GM12878 (cell line): ENCODE measurements around the gene MRPS12. TPM values are rescaled to one million over a fixed set of nuclear protein-coding genes. Genes with fewer than 3 reads are reported as not detected.

ENCODE experiments used
- ATAC-seq: fragments of 200-7000 bp; cut with Tn5 transposase; 3 replicates; pipeline ENCODE4 v1.9.1; 2020; ENCODE audit warnings: mild to moderate bottlenecking, moderate library complexity
- BruUV-seq: library from RNA; stranded (reverse); fragments of 400-500 nt; replicated peaks from 2 replicates; lab custom pipeline; 2021; lab: Mats Ljungman, UMichigan
- CTCF ChIA-PET: fragments of 300-600 bp; sonication (Branson Sonifier 250); formaldehyde crosslinking; extraction: SDS; loops from one replicate; lab custom pipeline; 2021; ENCODE audit warnings: inconsistent platforms; lab: Yijun Ruan, JAX
- POLR2A ChIA-PET: fragments of 350-600 bp; formaldehyde crosslinking; extraction: SDS; loops from one replicate; lab custom pipeline; 2021; ENCODE audit warnings: inconsistent platforms; lab: Charles Lee
- RAD21 ChIA-PET: fragments of 300-600 bp; sonication (Branson Sonifier 250); formaldehyde crosslinking; loops from one replicate; lab custom pipeline; 2023; ENCODE audit warnings: antibody characterized with exemption; ENCODE audit not compliant: unreplicated experiment; lab: Charles Lee
- SMC1A ChIA-PET: fragments of 300-600 bp; sonication (Branson Sonifier 250); formaldehyde crosslinking; loops from one replicate; lab custom pipeline; 2023; ENCODE audit not compliant: unreplicated experiment, uncharacterized antibody; lab: Charles Lee
- DNase-seq: peaks from one replicate; pipeline ENCODE4 v3.0.0-alpha.2; 2011; ENCODE audit warnings: low read depth, low spot score
- FAIRE-seq: peaks from 3 replicates; lab custom pipeline; 2011; peaks lifted over from hg19 to GRCh38; lab: Jason Lieb, UNC
- H2AFZ ChIP-seq: 2 replicates; pipeline ENCODE4 v1.6.0; 2011; ENCODE audit warnings: low read depth, low read length, control low read depth; ENCODE audit not compliant: control insufficient read depth
- H3K27ac ChIP-seq: 2 replicates; pipeline ENCODE4 v1.5.1; 2011; ENCODE audit warnings: control low read depth; ENCODE audit not compliant: control insufficient read depth, insufficient read depth
- H3K27me3 ChIP-seq, 2 experiments: replicated peaks in 1 of 2; 2 replicates each; pipeline versions ENCODE4 v1.6.0 to v1.6.1; 2011; ENCODE audit warnings: low read length in 1 of 2; ENCODE audit not compliant: control insufficient read depth in 2 of 2, insufficient read depth in 2 of 2
- H3K36me3 ChIP-seq, 2 experiments: 2 replicates each; pipeline ENCODE4 v1.5.1; 2011; ENCODE audit warnings: low read length in 1 of 2; ENCODE audit not compliant: control insufficient read depth in 2 of 2, insufficient read depth in 2 of 2
- H3K4me1 ChIP-seq: 2 replicates; pipeline ENCODE4 v1.6.1; 2011; ENCODE audit warnings: mild to moderate bottlenecking, low read length, moderate library complexity, mixed read lengths; ENCODE audit not compliant: control insufficient read depth, insufficient read depth
- H3K4me2 ChIP-seq: 2 replicates; pipeline ENCODE4 v1.6.0; 2011; ENCODE audit warnings: control low read depth; ENCODE audit not compliant: control insufficient read depth, insufficient read depth
- H3K4me3 ChIP-seq: fragments of 200-600 bp; sonication (generic); 2 replicates; pipeline ENCODE4 v1.5.1; 2016
- H3K79me2 ChIP-seq: 2 replicates; pipeline ENCODE4 v1.6.0; 2011; ENCODE audit warnings: low read length; ENCODE audit not compliant: control insufficient read depth, insufficient read depth
- H3K9ac ChIP-seq: 2 replicates; pipeline ENCODE4 v1.8.0; 2011; ENCODE audit warnings: low read length, control low read depth, mixed read lengths; ENCODE audit not compliant: control insufficient read depth, insufficient read depth
- H3K9me3 ChIP-seq: replicated peaks from 3 replicates; pipeline ENCODE4 v1.5.1; 2011; ENCODE audit warnings: mild to moderate bottlenecking, low read length; ENCODE audit not compliant: control insufficient read depth, insufficient read depth
- H4K20me1 ChIP-seq: 2 replicates; pipeline ENCODE4 v1.6.0; 2011; ENCODE audit not compliant: control insufficient read depth, insufficient read depth
- CEBPZ ChIP-seq: fragments of 150-350 bp; IDR thresholded peaks from 2 replicates; pipeline ENCODE4 v1.6.1; 2016; ENCODE audit warnings: low read depth, low read length
- NFYB ChIP-seq: IDR thresholded peaks from 2 replicates; pipeline ENCODE4 v1.6.1; 2011; ENCODE audit warnings: low read depth, mild to moderate bottlenecking, low read length, improper control_type of control experiment, moderate library complexity; ENCODE audit not compliant: insufficient read depth
- WGBS: methylation state at CpG from one replicate; pipeline ENCODE4 v1.1.6; 2016; ENCODE audit warnings: low lambda C conversion rate; ENCODE audit not compliant: insufficient replicate concordance, insufficient coverage; ENCODE audit errors: missing lambda C conversion rate; 5-methylcytosine and 5-hydroxymethylcytosine counted together
- in situ Hi-C: fragments of 300-500 bp; cut with MboI; formaldehyde crosslinking; loops from 9 replicates; pipeline ENCODE4 v1.14.3; 2018; ENCODE audit warnings: mixed read lengths
- intact Hi-C: fragments of 100-400 bp; cut with micrococcal nuclease; formaldehyde crosslinking; loops from one replicate; pipeline ENCODE4 v1.14.2; 2022; ENCODE audit not compliant: unreplicated experiment
- polyA plus RNA-seq, 11 experiments: library from polyadenylated mRNA; depleted of rRNA in 4 of 11; unstranded in 6 of 11; stranded (reverse) in 5 of 11; fragments of >200 nt; fragmentation: Nextera tagmentation in 4 of 11; fragmentation: Illumina TruSeq in 1 of 11; extraction: Ambion mirVana in 4 of 11; extraction: Trizol in 1 of 11; gene quantifications; 1 replicate in 1 of 11; 2 replicates in 10 of 11; pipeline versions ENCODE4 v1.2.1 to v1.2.3, GENCODE V29; 2011 to 2016; ENCODE audit warnings: inconsistent platforms in 2 of 11, missing spikeins in 2 of 11, low read depth in 1 of 11
- total RNA-seq, 4 experiments: library from RNA; depleted of rRNA in 3 of 4; stranded (reverse); fragments of >200 nt in 3 of 4; fragmentation: Illumina TruSeq in 1 of 4; extraction: Trizol in 1 of 4; gene quantifications; 2 replicates each; pipeline versions ENCODE4 v1.2.1 to v1.2.3, GENCODE V29; 2013 to 2021

MRPS12 gene
- total and polyA plus RNA-seq, 10 of the 15 experiments (the other 5 are each of a cell fraction or from before 2014, with no cell fraction given): 7.3 to 205 (median 77.3) TPM

- H4K20me1 ChIP-seq: no peaks in the 10 kb centered on the region
- CTCF ChIA-PET: interaction anchor here (0.6 to 2.9 kb wide), 3 partner anchors 9 to 84 kb away, joined by 3 to 17 read pairs (median 4); no protein-coding TSS in a partner anchor
- H3K27me3 ChIP-seq: peaks cover 0 to 3% of the 10 kb centered on the region in 2 experiments; a peak in 2 of 4 replicates
- TF ChIP-seq CEBPZ: no peak
- no peak for TF ChIP-seq NFYB
- FAIRE-seq (no peak), DNase-seq (no peak), ATAC-seq (no peak)
- 31% methylated on average over 2 of the region's 2 CpGs for WGBS
- H3K4me1 ChIP-seq: peaks cover 8% of the 10 kb centered on the region
- POLR2A ChIA-PET: interaction anchor here (0.6 to 3.0 kb wide), 3 partner anchors 9 to 60 kb away, joined by 3 to 10 read pairs (median 3); partner anchors contain the start of gene FBXO27
- RAD21 ChIA-PET: interaction anchor here (0.6 to 1.4 kb wide), 2 partner anchors 35 to 569 kb away, joined by 3 to 4 read pairs; partner anchors contain the start of gene FAM98C
- no peaks in the 10 kb centered on the region for H3K9me3 ChIP-seq
- intact Hi-C loops (loop anchor here (10.0 kb wide), 1 partner anchor 433 kb away; the partner anchor contains the start of gene ZFP36), in situ Hi-C loops (no loop called here)
- no peak overlapping the region for H3K4me3 ChIP-seq
- BruUV-seq: no TSS peak
- H3K4me2 ChIP-seq: no peak overlapping the region
- no peak overlapping the region for H2AFZ ChIP-seq
- no peak overlapping the region for H3K9ac ChIP-seq
- no peaks in the 10 kb centered on the region for H3K79me2 ChIP-seq
- no peak overlapping the region for H3K27ac ChIP-seq
- SMC1A ChIA-PET: interaction anchor here (1.3 to 1.7 kb wide), 4 partner anchors 9 to 79 kb away, joined by 3 to 8 read pairs (median 6); no protein-coding TSS in a partner anchor
- no peaks in the 10 kb centered on the region for H3K36me3 ChIP-seq
These were observed 40.9 kb downstream of the MRPS12 start for GRCh38 chr19:38971672-38972071.
